GM20431 (cell line): Measurements from ENCODE around the gene CLRN1.

ENCODE experiments used
- in situ Hi-C: fragments of 300-500 bp; cut with MseI, MboI; formaldehyde crosslinking; loops from one replicate; pipeline ENCODE4 v1.15.0; 2020; ENCODE audit warnings: low sequenced_read_pairs; ENCODE audit not compliant: unreplicated experiment

CLRN1 gene

DNA sequence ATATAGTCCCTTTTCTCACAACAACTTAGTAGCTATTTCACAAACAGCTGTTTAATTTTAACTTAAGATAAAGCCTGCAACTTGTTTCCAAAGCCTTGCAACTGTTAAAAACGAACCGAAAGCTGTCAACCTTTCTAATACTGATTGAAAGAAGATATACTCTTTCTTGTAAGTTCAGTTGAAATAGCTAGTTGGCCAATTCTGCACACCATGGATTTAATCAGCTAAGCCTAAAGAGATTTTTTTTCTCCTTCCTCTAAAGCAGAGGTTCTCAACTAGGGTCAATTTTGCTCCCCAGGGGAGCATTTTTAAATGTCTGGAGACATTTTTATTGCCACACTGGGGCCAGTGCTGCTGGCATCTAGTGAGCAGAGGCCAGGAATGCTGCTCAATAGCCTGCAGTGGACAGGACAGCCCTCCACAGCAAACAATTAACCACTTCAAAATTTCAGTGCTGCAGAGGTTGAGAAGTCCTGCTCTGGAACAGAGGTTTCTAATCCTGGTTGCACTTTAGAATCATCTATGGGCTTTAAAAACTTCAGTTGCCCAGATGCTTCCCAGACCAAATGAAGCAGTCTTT lies 93.4 kb downstream of the CLRN1 start:
- in situ Hi-C loops: no loop called here

DNA sequence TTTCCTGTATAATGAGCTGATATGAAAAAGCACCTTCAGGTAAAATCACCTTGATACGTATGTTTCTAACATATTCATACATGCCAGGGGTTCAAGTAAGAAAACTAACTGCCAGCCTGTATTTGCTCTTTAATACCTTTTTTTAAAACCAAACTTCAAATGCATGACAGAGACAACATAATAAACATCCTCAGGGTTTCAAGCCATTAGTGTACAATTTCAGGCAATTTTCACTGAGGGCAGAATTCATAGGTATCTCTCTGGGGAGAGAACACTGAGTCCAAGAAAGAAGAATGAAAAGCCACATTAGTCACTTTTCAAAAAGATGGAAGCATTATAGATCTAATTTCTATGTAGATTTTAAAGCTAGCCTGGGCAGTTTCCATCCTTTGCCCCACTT lies 94.2 kb downstream of the CLRN1 start:
- in situ Hi-C loops: no loop called here

DNA sequence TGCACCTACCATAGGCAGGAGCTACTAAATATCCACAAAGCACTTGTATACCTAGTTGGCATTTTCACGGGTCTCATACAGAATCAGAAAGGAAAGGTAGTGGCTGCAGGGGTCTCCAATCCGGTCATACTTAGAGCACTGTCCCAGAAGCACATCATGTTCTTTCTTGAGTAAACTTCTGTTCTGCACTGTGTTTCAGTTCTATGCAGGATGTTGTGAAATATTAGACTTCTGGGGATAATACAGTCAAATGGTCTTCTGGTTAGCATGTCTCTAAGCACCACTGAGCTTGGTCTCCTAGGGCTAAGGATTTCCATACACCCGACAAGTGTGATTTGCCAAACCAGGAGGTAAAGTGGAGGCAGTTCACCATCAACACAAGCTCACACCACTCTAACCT lies 95.2 kb downstream of the CLRN1 start:
- in situ Hi-C loops: no loop called here

DNA sequence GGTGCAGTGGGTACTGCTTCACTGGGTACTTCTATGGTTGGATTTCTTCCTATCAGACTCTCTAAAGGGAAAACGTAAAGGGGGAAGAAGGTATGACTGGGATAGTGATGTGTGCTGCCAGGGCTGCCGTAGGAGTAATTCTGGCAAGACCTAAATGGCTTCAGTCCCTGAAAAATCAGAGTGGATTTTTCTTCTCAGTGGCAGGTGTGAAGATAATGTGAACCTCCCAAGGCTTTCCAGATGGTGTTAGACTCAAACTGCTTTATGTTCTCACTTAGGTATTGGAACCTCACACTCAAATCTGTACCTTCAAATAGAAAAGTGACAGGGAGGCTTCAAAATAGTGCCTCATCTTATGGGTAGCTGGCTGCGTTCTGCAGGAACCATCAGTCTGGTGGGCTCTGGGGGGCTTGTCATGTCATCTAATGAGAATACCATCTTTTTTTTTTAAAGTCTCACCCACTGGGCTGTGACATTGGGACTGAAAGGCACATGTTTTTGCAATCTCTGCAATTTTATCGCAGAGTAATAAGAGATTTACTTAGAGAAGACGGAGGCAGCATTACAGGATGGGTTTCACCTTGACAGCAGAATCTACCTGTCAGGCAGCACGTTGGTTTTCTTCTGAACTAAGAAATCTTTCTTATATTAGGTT lies 95.8 kb downstream of the CLRN1 start:
- in situ Hi-C loops: no loop called here
